GM18507 (cell line): Measurements from ENCODE around the gene ACOX3.

Source experiments
- DNase-seq: peaks from one replicate; pipeline ENCODE4 v3.0.0; 2011; ENCODE audit warnings: low read depth; ENCODE audit not compliant: insufficient read length; ENCODE audit errors: extremely low spot score
- FAIRE-seq: peaks from 2 replicates; lab custom pipeline; 2011; peaks lifted over from hg19 to GRCh38; lab: Jason Lieb, UNC

The ACOX3 gene

GRCh38 chr4:8469550-8469949, 29.0 kb upstream of the ACOX3 start:
- FAIRE-seq = no peak
- no peak for DNase-seq

- peak; percentile 87 for FAIRE-seq
- DNase-seq = peak; percentile 55
Observed at GRCh38 chr4:8468746-8469535, 28.4 kb upstream of the ACOX3 start.

- no peak for FAIRE-seq
- no peak for DNase-seq
Observed at GRCh38 chr4:8467016-8467415, 26.5 kb upstream of the ACOX3 start.

GRCh38 chr4:8465615-8466611, 25.4 kb upstream of the ACOX3 start:
- FAIRE-seq = no peak
- DNase-seq = no peak

- FAIRE-seq (no peak), DNase-seq (no peak)
Observed at GRCh38 chr4:8464381-8464780, 23.9 kb upstream of the ACOX3 start.

- DNase-seq = no peak
- no peak for FAIRE-seq
Observed at GRCh38 chr4:8463811-8464210, 23.3 kb upstream of the ACOX3 start.

GRCh38 chr4:8461616-8462015, 21.1 kb upstream of the ACOX3 start:
- DNase-seq (no peak), FAIRE-seq (no peak)

GRCh38 chr4:8461086-8461485, 20.6 kb upstream of the ACOX3 start:
- DNase-seq = no peak
- no peak for FAIRE-seq

GRCh38 chr4:8459867-8460445, 19.4 kb upstream of the ACOX3 start:
- DNase-seq (no peak), FAIRE-seq (no peak)

- no peak for DNase-seq
- FAIRE-seq = no peak
Observed at GRCh38 chr4:8457646-8458252, 17.2 kb upstream of the ACOX3 start.

GRCh38 chr4:8453957-8454356, 13.4 kb upstream of the ACOX3 start:
- FAIRE-seq = no peak
- no peak for DNase-seq

GRCh38 chr4:8451440-8452182, 11.1 kb upstream of the ACOX3 start:
- no peak for FAIRE-seq
- no peak for DNase-seq

GRCh38 chr4:8446122-8446521, 5.6 kb upstream of the ACOX3 start:
- FAIRE-seq = no peak

GRCh38 chr4:8443801-8444200, 3.3 kb upstream of the ACOX3 start:
- no peak for FAIRE-seq
- DNase-seq = no peak

More at GRCh38 chr4:8446122-8446521, 5.6 kb upstream of the ACOX3 start:
- DNase-seq = no peak

GRCh38 chr4:8442596-8443358, 2.3 kb upstream of the ACOX3 start:
- DNase-seq = no peak
- no peak for FAIRE-seq

- no peak for DNase-seq
- FAIRE-seq = no peak
Observed at GRCh38 chr4:8441499-8442091, 1.1 kb upstream of the ACOX3 start.

- DNase-seq = no peak
- peak; percentile 41 for FAIRE-seq
Observed at GRCh38 chr4:8439914-8440491, 520 bp downstream of the ACOX3 start.

- DNase-seq (no peak), FAIRE-seq (no peak)
Observed at GRCh38 chr4:8439168-8439567, 1.4 kb downstream of the ACOX3 start.
